ENCODE results near the gene PSMD4.

Gene PSMD4

DNA sequence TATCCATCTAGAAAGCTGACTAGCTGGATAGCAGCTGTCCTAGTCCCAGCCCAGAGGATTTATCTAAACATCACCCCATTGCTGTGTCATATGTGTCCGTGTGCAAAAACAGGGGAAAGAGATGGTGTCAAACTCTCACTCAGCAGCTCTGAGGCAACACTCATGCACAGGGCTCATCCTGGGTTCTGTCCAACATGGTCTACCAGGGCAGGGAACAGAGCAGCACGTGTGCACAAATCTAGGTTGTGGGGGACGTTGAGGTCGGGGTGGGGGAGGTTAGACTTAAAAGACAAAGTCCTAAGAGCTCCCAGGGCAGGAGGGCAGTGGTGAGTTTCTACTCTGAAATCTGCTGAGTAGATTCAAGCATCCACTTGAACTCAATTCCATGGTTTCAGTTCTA lies 56.5 kb downstream of the PSMD4 start:
- DNase-seq, result no peak

DNA sequence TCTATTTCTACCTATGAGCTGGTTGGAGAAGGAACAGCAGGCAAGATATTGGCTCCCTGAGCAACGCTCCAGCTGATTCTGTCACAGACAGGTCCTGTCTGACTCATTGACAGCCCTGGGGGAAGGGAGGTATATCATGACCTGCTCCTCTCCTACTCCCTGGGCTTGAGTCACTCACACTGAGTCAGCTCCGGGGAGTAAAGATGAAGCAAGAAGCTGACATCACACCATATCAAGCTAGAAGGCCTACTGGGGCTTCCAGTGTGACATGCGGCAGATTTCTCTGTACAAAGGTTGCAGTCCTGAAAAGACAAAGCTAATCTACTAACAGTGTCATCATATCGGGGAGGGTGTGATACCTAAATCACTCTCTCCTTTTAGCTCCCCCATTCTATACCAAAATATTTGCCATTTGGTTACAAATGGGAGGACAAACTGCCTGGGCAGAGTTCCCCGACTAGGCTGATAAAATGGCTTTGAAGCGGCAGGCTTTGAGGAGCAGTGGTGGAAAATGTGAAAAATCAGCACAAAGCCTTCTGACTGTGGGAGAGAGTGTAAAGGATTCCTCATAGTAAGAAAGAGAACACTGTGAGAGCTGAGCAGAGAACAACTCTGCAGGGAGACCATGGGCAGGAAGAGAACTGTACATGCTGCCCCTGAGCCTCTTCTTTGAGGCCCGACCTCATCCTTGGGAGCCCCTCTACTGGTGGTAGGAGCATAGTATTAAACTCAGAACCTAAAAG lies 57.2 kb downstream of the PSMD4 start:
- peak; percentile 77 to 83 for DNase-seq

DNA sequence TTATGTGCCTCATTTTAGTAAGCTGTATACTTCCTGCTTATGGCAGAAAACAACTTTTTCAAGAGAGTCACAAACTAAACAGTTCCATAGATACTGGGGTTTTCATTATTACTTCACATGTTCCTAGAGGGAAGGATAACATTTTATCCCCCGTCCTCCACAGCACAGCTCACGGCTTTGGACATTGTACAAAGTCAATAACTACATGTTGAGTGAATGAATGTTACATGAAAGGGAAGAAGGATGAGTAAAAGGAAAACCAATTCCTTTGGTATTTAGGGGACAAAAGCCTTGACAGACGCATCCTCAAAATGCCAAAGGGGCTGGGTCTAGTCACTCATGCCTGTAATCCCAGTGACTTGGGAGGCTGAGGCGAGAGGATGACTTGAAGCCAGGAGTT lies 57.9 kb downstream of the PSMD4 start:
- no peak for DNase-seq

DNA sequence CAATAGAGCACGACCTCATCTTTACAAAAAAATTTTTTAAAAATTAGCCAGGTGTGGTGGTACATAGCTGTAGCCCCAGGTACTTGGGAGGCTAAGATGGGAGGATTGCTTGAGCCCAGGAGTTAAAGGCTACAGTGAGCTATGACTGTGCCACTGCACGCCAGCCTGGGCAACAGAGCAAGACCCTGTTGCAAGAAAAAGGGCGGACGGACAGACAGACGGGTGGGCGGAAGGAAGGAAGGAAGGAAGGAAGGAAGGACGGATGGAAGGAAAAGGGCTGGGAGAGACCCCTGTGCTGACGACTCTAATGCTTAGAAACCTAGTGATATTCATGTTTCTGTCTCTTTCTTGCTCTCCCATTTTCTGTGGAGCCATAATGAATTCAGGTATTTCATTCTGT lies 58.3 kb downstream of the PSMD4 start:
- DNase-seq, result no peak

DNA sequence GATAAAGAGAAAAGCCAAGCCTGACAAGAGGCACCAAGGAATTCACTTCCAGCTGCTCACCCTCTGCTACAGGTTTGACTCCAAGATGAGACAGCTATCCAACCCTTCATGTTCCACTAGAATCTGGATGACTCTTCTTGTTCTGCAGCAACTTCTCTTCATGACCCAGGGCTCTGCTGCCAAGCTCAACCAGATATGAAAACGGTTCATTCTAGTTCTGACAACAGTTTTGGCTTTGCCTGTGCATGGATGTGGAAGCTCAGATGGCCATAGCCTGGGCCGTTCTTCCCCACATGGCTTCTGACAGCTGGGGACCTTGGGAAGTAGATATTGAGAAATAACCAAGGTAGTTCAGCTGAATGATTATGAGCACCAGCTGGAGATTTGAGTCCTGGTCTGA lies 59.0 kb downstream of the PSMD4 start:
- DNase-seq, result no peak

DNA sequence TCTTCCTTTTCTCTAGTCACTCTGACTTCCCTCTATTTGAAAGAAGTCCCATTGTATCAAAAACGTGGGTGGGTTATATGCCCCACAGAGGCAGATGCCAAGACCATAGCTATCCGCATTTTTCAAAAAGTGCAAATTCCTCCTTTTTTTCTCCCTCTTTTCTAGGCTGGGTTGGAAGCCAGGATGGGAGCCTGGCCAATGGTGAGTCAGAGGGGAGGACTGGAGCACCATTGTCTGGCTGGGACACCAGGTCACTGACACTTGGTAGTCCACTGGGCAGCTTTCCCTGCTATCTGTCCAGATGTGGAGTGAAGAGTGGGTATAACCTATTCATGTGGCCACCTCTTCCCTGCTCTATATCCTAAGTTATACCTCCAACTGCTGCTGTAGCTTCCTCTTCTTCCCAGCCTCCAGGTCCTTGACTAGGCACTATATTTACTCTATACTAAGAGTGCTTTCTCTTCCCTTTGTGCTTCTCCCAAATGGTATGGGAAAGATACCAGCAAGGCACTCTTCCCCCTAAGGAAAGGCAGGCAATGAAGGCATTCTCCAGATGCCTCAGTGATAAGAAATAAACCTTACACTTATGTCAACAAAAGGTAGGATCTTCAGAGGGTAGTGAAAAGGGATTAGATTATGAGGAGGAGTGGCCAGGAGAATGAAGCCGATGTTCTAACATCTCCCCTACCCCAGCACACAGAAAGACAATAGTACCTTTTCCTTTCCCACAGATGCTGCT lies 59.8 kb downstream of the PSMD4 start:
- no peak for DNase-seq

DNA sequence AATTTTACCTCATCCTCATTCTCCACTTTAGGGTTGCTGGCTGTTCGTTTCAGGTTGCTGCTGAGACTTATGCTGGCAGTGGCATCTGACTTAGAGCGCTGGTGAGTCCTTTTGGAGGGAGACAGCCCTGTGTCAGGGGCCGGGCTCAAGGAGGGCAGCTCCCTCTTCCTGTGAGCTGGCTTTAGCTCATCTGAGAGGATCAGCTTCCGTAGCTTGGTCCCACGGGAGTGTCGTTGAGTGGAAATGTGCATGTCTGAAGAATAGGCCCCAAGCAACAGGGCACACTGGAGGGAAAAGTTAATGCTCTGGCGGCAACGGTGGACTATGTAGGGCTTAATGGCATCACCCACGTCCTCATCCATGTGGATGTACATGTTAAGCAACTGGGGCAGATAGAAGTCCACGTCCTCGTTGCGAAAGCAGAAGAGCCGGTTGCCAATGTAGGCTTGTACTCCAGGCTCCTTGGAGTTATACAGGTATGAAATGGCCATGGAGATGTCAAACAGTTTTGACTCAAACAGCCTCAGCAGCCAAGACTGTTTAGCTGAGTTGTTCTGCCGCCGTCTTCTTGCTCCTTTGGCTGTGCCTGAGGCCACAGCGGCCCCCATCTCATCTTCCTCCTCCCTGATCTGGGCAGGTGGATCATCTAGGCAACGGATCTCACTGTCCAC lies 61.2 kb downstream of the PSMD4 start:
- no peak for DNase-seq

All from activated CD4-positive, alpha-beta T cell treated with anti-CD3 and anti-CD28 coated beads, Interleukin-2, amount 50 U/mL, for 4 hours (primary cell).